ENCODE results near the gene CDS2. TPM values are rescaled to one million over a fixed set of nuclear protein-coding genes. Genes with fewer than 3 reads are reported as not detected.

CDS2 gene
- total and polyA plus RNA-seq, 2 of the 13 experiments (the other 11 are each of a cell fraction or from before 2014, with no cell fraction given), result 81.3 to 153 TPM

DNA sequence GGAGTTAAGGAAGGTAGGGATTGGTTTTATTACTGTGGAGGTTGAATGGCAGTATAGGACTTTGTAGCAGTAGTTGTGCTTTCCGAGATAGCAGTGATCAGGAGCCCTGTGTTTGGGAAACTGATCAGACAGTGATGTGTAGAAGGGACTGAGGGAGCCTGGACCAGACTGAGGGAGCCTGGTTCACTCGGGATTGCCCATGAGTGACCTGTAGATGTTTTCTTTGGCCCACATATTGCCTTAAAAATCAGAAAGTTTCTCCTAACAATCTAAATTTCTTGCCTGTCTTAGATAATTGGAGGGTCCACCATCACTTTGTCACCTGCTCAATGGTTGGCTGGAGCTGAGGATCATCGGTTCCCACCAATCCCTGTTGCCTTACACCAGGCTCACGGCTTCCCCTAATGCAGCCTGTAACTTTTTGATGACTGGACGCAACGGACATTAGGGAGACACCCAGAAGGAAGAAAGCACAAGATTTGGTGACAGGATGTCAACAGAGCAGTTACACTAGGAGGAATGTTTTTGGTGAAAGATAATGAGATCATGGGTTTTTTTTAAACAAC is 1.1 kb downstream of the CDS2 start (continued):
- peak; percentile 57; the same call in 1 of the 2 replicates for TF ChIP-seq ZNF746 (CRISPR knock-in tag; IDR thresholded peaks at IDR 0.05)
- no peak for TF ChIP-seq HMGA1 (CRISPR knock-in tag; conservative IDR thresholded peaks at IDR 0.05)
- no peak for TF ChIP-seq PCBP1 (IDR thresholded peaks at IDR 0.05; ENCODE audit: borderline replicate concordance, low read depth, low read length)
- TF ChIP-seq CREM (IDR thresholded peaks at IDR 0.05), result no peak
- TF ChIP-seq CREM (CRISPR knock-in tag; IDR thresholded peaks at IDR 0.05), result no peak
- TF ChIP-seq RFX5 (IDR thresholded peaks at IDR 0.05; ENCODE audit: low read depth, low read length), result 0 out of 2 replicates have a peak, but pooled peaks have one; percentile 28

DNA sequence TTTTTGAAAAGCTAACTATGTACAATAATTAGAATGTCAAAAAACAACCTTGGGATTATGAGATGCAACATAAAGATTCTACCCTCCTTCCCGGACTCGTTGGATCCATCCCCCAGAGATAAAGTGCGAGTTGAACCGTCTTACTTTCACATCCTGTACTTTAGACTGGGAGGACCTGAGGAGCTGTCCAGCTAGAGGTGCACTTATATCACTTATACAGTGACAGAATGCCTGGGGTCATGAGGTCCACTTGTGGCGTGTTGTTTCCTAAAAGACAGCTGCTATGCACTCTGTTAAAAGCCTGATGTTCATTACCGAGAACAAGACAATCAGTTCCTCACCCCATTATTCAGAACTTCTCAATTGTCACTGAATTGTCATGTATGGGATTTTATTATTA is 2.1 kb downstream of the CDS2 start:
- in situ Hi-C loops (cut with HindIII; ENCODE audit: extremely low pct_ligation_motif_present, low pct_unique_long_range_greater_than_20kb), result loop anchor here (5.0 kb wide), 1 partner anchor 58 kb away; no protein-coding TSS in a partner anchor
- H3K9ac ChIP-seq (ENCODE audit: insufficient read depth, low read depth, low read length), result peak overlapping the region; percentile 80; the same call in 1 of the 2 replicates
- intact Hi-C loops (cut with micrococcal nuclease; ENCODE audit: unreplicated experiment), result loop anchor here (5.0 kb wide), 1 partner anchor 43 kb away; no protein-coding TSS in a partner anchor
- peaks cover 33% of the 10 kb centered on the region for H3K4me1 ChIP-seq (ENCODE audit: insufficient read depth, low read length)
- no peaks in the 10 kb centered on the region; a peak in 1 of 5 replicates for H3K27me3 ChIP-seq (ENCODE audit: control insufficient read depth in 1 of 2, insufficient read depth in 2 of 2, low read length in 2 of 2)
- no peak overlapping the region for H2AFZ ChIP-seq (ENCODE audit: low read length)
- POLR2A ChIA-PET, result interaction anchor here (2.0 to 5.3 kb wide), 3 partner anchors 9 to 24 kb away, joined by 12 to 176 read pairs (median 53); partner anchors contain the start of gene PCNA
- H3K79me2 ChIP-seq (ENCODE audit: insufficient read depth, low read length), result peaks cover 63% of the 10 kb centered on the region
- ATAC-seq (no peak), FAIRE-seq (no peak), DNase-seq (ENCODE audit: low spot score) (no peak)
- H3K27ac ChIP-seq (ENCODE audit: extremely low read length, insufficient read depth, low read length), result no peak overlapping the region
- H3K9me3 ChIP-seq (ENCODE audit: low read length), result no peaks in the 10 kb centered on the region
- H4K20me1 ChIP-seq (ENCODE audit: insufficient read depth, low read length), result peaks cover 4% of the 10 kb centered on the region
- CTCF ChIA-PET (ENCODE audit: low intra/inter-chr PET ratio, low total read pairs), result interaction anchor here (4.3 kb wide), 1 partner anchor 64 kb away, joined by 97 read pairs; no protein-coding TSS in a partner anchor
- BruUV-seq (replicated peaks), result no TSS peak
- H3K36me3 ChIP-seq (replicated peaks in 1 of 2; ENCODE audit: control insufficient read depth in 1 of 2, insufficient read depth in 2 of 2, low read length in 2 of 2), result peaks cover 0 to 4% of the 10 kb centered on the region in 2 experiments; a peak in 1 of 5 replicates
- H3K4me3 ChIP-seq (replicated peaks in 1 of 3; ENCODE audit: insufficient read depth in 1 of 3, low read depth in 2 of 3, low read length in 3 of 3), result peak overlapping the region in 2 of 3 experiments; percentile 75 to 96; a peak in 2 of 6 replicates
- peak overlapping the region; percentile 91 for H3K4me2 ChIP-seq (ENCODE audit: low read depth, low read length)
- 55% methylated on average over 6 of the region's 6 CpGs for WGBS (ENCODE audit: low lambda C conversion rate)
- TF ChIP-seq MIER2 (CRISPR knock-in tag; IDR thresholded peaks at IDR 0.05) (peak; percentile 91), TEAD3 (CRISPR knock-in tag; optimal IDR thresholded peaks at IDR 0.05; ENCODE audit: borderline replicate concordance) (peak; percentile 42), GATAD2A (CRISPR knock-in tag; IDR thresholded peaks at IDR 0.05) (0 out of 2 replicates have a peak, but pooled peaks have one; percentile 17), ZNF607 (CRISPR knock-in tag; IDR thresholded peaks at IDR 0.05; ENCODE audit: borderline replicate concordance) (no peak), RBFOX2 (IDR thresholded peaks at IDR 0.05; ENCODE audit: low read depth, low read length) (0 out of 2 replicates have a peak, but pooled peaks have one; percentile 35)
- TF ChIP-seq, protein P1, sequence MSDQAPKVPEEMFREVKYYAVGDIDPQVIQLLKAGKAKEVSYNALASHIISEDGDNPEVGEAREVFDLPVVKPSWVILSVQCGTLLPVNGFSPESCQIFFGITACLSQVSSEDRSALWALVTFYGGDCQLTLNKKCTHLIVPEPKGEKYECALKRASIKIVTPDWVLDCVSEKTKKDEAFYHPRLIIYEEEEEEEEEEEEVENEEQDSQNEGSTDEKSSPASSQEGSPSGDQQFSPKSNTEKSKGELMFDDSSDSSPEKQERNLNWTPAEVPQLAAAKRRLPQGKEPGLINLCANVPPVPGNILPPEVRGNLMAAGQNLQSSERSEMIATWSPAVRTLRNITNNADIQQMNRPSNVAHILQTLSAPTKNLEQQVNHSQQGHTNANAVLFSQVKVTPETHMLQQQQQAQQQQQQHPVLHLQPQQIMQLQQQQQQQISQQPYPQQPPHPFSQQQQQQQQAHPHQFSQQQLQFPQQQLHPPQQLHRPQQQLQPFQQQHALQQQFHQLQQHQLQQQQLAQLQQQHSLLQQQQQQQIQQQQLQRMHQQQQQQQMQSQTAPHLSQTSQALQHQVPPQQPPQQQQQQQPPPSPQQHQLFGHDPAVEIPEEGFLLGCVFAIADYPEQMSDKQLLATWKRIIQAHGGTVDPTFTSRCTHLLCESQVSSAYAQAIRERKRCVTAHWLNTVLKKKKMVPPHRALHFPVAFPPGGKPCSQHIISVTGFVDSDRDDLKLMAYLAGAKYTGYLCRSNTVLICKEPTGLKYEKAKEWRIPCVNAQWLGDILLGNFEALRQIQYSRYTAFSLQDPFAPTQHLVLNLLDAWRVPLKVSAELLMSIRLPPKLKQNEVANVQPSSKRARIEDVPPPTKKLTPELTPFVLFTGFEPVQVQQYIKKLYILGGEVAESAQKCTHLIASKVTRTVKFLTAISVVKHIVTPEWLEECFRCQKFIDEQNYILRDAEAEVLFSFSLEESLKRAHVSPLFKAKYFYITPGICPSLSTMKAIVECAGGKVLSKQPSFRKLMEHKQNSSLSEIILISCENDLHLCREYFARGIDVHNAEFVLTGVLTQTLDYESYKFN (CRISPR knock-in tag; conservative IDR thresholded peaks at IDR 0.05), result 0 out of 2 replicates have a peak, but pooled peaks have one; percentile 18
- TF ChIP-seq, protein P2, sequence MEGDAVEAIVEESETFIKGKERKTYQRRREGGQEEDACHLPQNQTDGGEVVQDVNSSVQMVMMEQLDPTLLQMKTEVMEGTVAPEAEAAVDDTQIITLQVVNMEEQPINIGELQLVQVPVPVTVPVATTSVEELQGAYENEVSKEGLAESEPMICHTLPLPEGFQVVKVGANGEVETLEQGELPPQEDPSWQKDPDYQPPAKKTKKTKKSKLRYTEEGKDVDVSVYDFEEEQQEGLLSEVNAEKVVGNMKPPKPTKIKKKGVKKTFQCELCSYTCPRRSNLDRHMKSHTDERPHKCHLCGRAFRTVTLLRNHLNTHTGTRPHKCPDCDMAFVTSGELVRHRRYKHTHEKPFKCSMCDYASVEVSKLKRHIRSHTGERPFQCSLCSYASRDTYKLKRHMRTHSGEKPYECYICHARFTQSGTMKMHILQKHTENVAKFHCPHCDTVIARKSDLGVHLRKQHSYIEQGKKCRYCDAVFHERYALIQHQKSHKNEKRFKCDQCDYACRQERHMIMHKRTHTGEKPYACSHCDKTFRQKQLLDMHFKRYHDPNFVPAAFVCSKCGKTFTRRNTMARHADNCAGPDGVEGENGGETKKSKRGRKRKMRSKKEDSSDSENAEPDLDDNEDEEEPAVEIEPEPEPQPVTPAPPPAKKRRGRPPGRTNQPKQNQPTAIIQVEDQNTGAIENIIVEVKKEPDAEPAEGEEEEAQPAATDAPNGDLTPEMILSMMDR (CRISPR knock-in tag; IDR thresholded peaks at IDR 0.05), result peak; percentile 39

All from HepG2 (cell line).